Dedifferentiated amniotic fluid mesenchymal stem cell (primary cell): ENCODE data around the gene TUBB3.
A peak's percentile ranks its signal among the peaks of the same experiment; 100 is the strongest.
"Not testable (repeated sequence)": the region's sequence is repeated elsewhere in the genome, so short reads cannot be mapped to it uniquely, and the experiment has no call there.

Experiments
- DNase-seq: peaks from one replicate; pipeline ENCODE4 v3.0.0-alpha.2; 2016; ENCODE audit errors: extremely low spot score

TUBB3 gene

GRCh38 chr16:89918453-89919347 is 4.4 kb upstream of the TUBB3 start, which contains the start of gene MC1R:
Gene MC1R, plus strand, starts transcription at chr16:89918862. Its CDS starts 397 bp downstream, at chr16:89919259.
- no peak for DNase-seq

GRCh38 chr16:89919535-89920406 is 3.4 kb upstream of the TUBB3 start:
- DNase-seq = no peak

- no peak for DNase-seq
Measured at GRCh38 chr16:89920723-89921122, 2.4 kb upstream of the TUBB3 start.

GRCh38 chr16:89921131-89921701 is 1.9 kb upstream of the TUBB3 start:
- DNase-seq = no peak

- DNase-seq = peak; percentile 89
Measured at GRCh38 chr16:89921702-89922476, 1.3 kb upstream of the TUBB3 start.

GRCh38 chr16:89922477-89922883 is 662 bp upstream of the TUBB3 start:
- DNase-seq = peak; percentile 84

- no peak for DNase-seq
Measured at GRCh38 chr16:89923640-89924296, 626 bp downstream of the TUBB3 start.

GRCh38 chr16:89924297-89924924 is 1.3 kb downstream of the TUBB3 start:
- DNase-seq = no peak

- DNase-seq = no peak
Measured at GRCh38 chr16:89924925-89925307, 1.8 kb downstream of the TUBB3 start.

GRCh38 chr16:89925596-89926079 is 2.5 kb downstream of the TUBB3 start:
- DNase-seq = no peak

- no peak for DNase-seq
Measured at GRCh38 chr16:89931305-89931896, 8.3 kb downstream of the TUBB3 start.

- no peak for DNase-seq
Measured at GRCh38 chr16:89931964-89932363, 8.8 kb downstream of the TUBB3 start.

- DNase-seq = not testable (repeated sequence)
Measured at GRCh38 chr16:89934019-89934418, 10.9 kb downstream of the TUBB3 start.

- DNase-seq = no peak
Measured at GRCh38 chr16:89934611-89935553, 11.7 kb downstream of the TUBB3 start.

GRCh38 chr16:89935620-89936019 is 12.5 kb downstream of the TUBB3 start:
- not testable (repeated sequence) for DNase-seq

- DNase-seq = no peak
Measured at GRCh38 chr16:89936034-89936433, 12.9 kb downstream of the TUBB3 start.

- DNase-seq = no peak
Measured at GRCh38 chr16:89936508-89936907, 13.4 kb downstream of the TUBB3 start.

- DNase-seq = no peak
Measured at GRCh38 chr16:89936981-89937380, 13.8 kb downstream of the TUBB3 start.
